ENCODE results near the gene IPO13.

- TF ChIP-seq CTCF (IDR thresholded peaks at IDR 0.05; ENCODE audit: insufficient read depth, low read length, poor library complexity, severe bottlenecking), result no peak
- no peak for TF ChIP-seq EZH2phosphoT487 (conservative IDR thresholded peaks at IDR 0.05; ENCODE audit: low read length)
Observed at GRCh38 chr1:43951021-43951985, 4.6 kb downstream of the IPO13 start.

Measured in SU-DHL-6 (cell line).